ENCODE measurements around the gene MAPK11. TPM values are rescaled to one million over a fixed set of nuclear protein-coding genes. Genes with fewer than 3 reads are reported as not detected.

Gene MAPK11
- polyA plus RNA-seq, 1 donor (not counting 4 experiments of a cell fraction or from before 2014, with no cell fraction given) = 4.6 TPM

DNA sequence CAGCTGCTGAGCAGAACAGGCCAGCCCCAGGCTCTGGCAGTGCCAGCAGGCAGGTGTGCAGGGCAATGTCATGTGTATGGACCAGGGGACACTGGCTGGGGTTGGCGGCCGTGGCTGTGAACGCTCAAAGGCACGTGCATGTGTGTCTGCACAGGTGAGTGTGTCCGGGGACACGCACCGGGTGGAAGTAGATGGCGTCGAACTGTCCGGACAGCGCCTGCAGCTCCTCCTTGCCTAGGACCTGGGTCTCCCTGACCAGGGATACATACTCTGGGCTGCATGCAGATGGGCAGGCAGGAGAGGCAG is 20.0 kb downstream of the MAPK11 start:
- Histone ChIP-seq H4K20me1 (ENCODE audit: control insufficient read depth, extremely low read depth, insufficient read depth, low read length) (no peaks in the 10 kb centered on the region), H3K4me2 (ENCODE audit: control insufficient read depth, extremely low read depth, insufficient read depth, low read depth, low read length) (peak overlapping the region; percentile 83), H3K79me2 (ENCODE audit: control insufficient read depth, insufficient read depth, low read length) (peaks cover 14% of the 10 kb centered on the region), H3K4me1 (ENCODE audit: control insufficient read depth, extremely low read depth, insufficient read depth, low read length) (peaks cover 12% of the 10 kb centered on the region), H3K27ac (ENCODE audit: control insufficient read depth, insufficient read depth, low read length) (no peak overlapping the region), H2AFZ (ENCODE audit: control insufficient read depth, low read length) (no peak overlapping the region), H3K27me3 (ENCODE audit: control insufficient read depth, extremely low read depth, insufficient read depth, low read length) (no peaks in the 10 kb centered on the region), H3K36me3 (ENCODE audit: control insufficient read depth in 2 of 2, extremely low read depth in 1 of 2, insufficient read depth in 2 of 2, low read length in 2 of 2) (peaks cover 7 to 9% of the 10 kb centered on the region in 2 experiments), H3K4me3 (ENCODE audit: control insufficient read depth in 2 of 3, extremely low read depth in 1 of 3, insufficient read depth in 2 of 3, low read depth in 1 of 3, low read length in 3 of 3) (peak overlapping the region; percentile 72 to 75 (median 74)), H3K9ac (ENCODE audit: control insufficient read depth, extremely low read depth, insufficient read depth, low read length) (peak overlapping the region; percentile 81), H3K9me1 (ENCODE audit: control insufficient read depth, extremely low read depth, insufficient read depth, low read length) (no peaks in the 10 kb centered on the region), H3K9me3 (ENCODE audit: control insufficient read depth, low read depth, low read length) (no peaks in the 10 kb centered on the region)
- dilution Hi-C loops (cut with MboI; ENCODE audit: extremely low pct_ligation_motif_present, low sequenced_read_pairs) = no loop called here
- TF ChIP-seq CTCF (optimal IDR thresholded peaks at IDR 0.05 in 1 of 3, IDR thresholded peaks at IDR 0.05 in 1 of 3, conservative IDR thresholded peaks at IDR 0.05 in 1 of 3; ENCODE audit: extremely low read depth in 1 of 3, insufficient read depth in 2 of 3, low read length in 3 of 3) (no peak), EZH2 (IDR thresholded peaks at IDR 0.05; ENCODE audit: low read length) (no peak)
- DNase-seq (ENCODE audit: low read depth, low spot score) = no peak
- FAIRE-seq = no peak

DNA sequence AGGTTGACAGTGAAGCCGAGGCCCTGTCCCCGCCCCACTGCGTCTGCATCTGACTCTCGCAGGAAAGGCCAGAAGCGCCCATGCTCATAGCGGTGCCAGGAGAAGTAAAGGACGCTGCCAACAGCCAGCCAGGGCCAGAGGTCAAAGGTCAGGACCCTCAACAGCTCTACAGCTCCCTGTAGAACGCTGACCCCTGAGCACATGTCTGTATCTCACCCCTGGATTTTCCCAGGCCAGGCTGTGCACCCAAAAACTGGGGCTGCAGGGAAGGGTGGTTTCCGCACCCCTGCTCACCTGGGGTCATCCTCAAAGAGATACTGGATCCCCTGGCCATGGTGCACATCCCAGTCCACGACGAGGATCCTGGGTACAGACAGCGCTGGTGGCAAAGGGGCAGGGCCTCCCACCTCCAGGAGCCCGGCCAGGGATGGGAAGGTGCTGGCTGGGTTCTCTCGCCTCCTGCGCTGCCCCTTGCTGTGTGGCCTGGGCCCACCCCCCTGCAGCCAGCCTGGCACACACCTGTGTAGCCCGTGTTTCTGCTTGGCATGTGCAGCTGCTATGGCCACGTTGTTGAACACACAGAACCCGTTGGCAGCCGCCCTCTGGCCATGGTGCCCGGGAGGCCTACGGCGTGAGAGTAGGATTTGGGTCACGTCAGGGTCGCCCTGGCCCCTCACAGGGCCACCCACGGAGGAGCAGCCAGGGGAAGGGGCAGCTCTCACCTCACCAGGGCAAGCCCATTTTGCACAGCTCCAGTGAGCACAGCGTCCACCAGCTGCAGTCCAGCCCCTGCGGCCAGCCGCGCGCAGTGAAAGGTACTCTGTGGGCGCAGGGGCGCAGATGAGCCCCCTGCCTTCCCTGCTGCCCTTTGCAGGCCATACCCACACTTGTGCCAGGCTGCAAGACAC is 20.6 kb downstream of the MAPK11 start:
- no peaks in the 10 kb centered on the region for H4K20me1 ChIP-seq (ENCODE audit: control insufficient read depth, extremely low read depth, insufficient read depth, low read length)
- H3K27ac ChIP-seq (ENCODE audit: control insufficient read depth, insufficient read depth, low read length) = no peak overlapping the region
- H3K36me3 ChIP-seq (ENCODE audit: control insufficient read depth in 2 of 2, extremely low read depth in 1 of 2, insufficient read depth in 2 of 2, low read length in 2 of 2) = peaks cover 5 to 9% of the 10 kb centered on the region in 2 experiments
- H3K9me3 ChIP-seq (ENCODE audit: control insufficient read depth, low read depth, low read length) = no peaks in the 10 kb centered on the region
- no peak overlapping the region for H3K4me3 ChIP-seq (ENCODE audit: control insufficient read depth in 2 of 3, extremely low read depth in 1 of 3, insufficient read depth in 2 of 3, low read depth in 1 of 3, low read length in 3 of 3)
- H3K9ac ChIP-seq (ENCODE audit: control insufficient read depth, extremely low read depth, insufficient read depth, low read length) = no peak overlapping the region
- dilution Hi-C loops (cut with MboI; ENCODE audit: extremely low pct_ligation_motif_present, low sequenced_read_pairs) = no loop called here
- peaks cover 16% of the 10 kb centered on the region for H3K79me2 ChIP-seq (ENCODE audit: control insufficient read depth, insufficient read depth, low read length)
- DNase-seq (ENCODE audit: low read depth, low spot score) (no peak), FAIRE-seq (no peak)
- no peak overlapping the region for H2AFZ ChIP-seq (ENCODE audit: control insufficient read depth, low read length)
- H3K4me2 ChIP-seq (ENCODE audit: control insufficient read depth, extremely low read depth, insufficient read depth, low read depth, low read length) = peak overlapping the region; percentile 83
- TF ChIP-seq CTCF (optimal IDR thresholded peaks at IDR 0.05 in 1 of 3, IDR thresholded peaks at IDR 0.05 in 1 of 3, conservative IDR thresholded peaks at IDR 0.05 in 1 of 3; ENCODE audit: extremely low read depth in 1 of 3, insufficient read depth in 2 of 3, low read length in 3 of 3) = no peak
- no peak for TF ChIP-seq EZH2 (IDR thresholded peaks at IDR 0.05; ENCODE audit: low read length)
- H3K27me3 ChIP-seq (ENCODE audit: control insufficient read depth, extremely low read depth, insufficient read depth, low read length) = no peaks in the 10 kb centered on the region
- H3K9me1 ChIP-seq (ENCODE audit: control insufficient read depth, extremely low read depth, insufficient read depth, low read length) = no peaks in the 10 kb centered on the region
- H3K4me1 ChIP-seq (ENCODE audit: control insufficient read depth, extremely low read depth, insufficient read depth, low read length) = peaks cover 12% of the 10 kb centered on the region

All from keratinocyte (primary cell).